ENCODE results near the gene WDR7. TPM values are rescaled to one million over a fixed set of nuclear protein-coding genes. Genes with fewer than 3 reads are reported as not detected.

WDR7 gene
- total RNA-seq, 1 donor: 30.7 TPM

DNA sequence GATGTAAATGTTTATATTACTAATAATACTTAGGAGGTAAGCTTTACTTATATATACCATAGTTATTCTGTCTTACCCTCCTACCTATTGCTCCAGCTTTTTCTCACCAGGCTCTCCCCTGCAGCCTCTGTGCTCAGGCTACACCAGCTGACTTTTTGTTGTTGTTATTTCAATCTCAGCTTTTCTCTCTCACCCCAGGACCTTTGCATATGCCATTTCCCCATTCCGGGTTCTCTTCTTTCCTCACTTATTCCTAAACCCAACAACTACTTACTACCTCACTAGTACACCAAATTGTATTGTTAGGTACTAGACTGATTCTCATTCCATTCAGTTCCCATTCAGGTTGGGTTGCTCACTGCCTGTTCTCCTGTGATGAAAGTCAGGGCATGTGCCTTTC lies 339.5 kb downstream of the WDR7 start:
- DNase-seq (ENCODE audit: low read depth): no peak
- no peak overlapping the region for H3K4me3 ChIP-seq (ENCODE audit: low read depth, low read length)
- TF ChIP-seq, protein P1, sequence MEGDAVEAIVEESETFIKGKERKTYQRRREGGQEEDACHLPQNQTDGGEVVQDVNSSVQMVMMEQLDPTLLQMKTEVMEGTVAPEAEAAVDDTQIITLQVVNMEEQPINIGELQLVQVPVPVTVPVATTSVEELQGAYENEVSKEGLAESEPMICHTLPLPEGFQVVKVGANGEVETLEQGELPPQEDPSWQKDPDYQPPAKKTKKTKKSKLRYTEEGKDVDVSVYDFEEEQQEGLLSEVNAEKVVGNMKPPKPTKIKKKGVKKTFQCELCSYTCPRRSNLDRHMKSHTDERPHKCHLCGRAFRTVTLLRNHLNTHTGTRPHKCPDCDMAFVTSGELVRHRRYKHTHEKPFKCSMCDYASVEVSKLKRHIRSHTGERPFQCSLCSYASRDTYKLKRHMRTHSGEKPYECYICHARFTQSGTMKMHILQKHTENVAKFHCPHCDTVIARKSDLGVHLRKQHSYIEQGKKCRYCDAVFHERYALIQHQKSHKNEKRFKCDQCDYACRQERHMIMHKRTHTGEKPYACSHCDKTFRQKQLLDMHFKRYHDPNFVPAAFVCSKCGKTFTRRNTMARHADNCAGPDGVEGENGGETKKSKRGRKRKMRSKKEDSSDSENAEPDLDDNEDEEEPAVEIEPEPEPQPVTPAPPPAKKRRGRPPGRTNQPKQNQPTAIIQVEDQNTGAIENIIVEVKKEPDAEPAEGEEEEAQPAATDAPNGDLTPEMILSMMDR (IDR thresholded peaks at IDR 0.05; ENCODE audit: insufficient read depth, low read depth, low read length): no peak

DNA sequence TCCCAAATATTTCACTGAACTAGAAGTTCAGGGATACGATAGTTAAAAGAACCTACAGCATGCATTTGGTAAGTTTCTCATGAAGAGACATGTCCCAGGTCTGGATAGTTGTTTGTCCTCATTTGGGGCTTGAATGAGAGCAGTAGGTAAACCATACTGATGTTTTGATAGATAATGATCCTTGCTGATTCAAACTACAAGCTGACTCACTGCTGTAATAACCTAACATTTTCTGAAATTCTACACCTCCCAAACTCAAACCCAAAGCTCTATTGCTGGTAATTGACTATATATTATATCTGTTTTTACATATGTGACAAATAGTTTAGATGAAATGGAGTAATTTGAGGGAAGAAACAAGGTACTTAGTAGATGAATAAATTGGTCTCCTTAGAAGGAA lies 341.6 kb downstream of the WDR7 start:
- TF ChIP-seq, protein P1 (IDR thresholded peaks at IDR 0.05; ENCODE audit: insufficient read depth, low read depth, low read length): no peak

DNA sequence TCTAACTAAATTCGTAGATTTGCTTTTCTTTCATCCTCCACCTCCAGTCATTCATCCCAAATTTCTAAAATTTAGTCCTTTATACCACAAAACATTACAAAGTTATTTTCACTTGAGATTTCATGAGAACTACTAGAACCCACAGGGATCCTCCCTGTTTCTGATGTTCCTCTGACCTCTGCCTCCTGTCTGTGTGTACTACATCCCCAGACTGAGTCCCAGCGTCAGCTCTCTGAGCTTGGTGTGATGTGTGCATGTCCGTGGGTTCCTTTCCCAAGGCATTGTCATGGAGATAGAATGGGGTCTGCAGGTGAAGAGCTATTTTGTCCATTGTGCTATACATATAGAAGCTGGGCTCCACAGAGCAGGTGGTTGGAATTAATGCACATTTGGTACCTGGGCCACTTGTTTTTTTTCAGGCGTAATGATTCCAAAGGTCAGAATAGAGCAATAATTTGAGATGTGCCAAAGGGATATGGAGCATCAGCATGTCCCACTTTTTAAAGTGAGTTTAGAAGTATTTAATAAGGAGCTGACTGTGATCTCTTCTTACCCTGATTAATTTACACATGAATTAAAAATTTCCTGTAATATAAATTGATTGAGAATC lies 344.5 kb downstream of the WDR7 start:
- DNase-seq (ENCODE audit: low read depth): no peak
- TF ChIP-seq, protein P1 (IDR thresholded peaks at IDR 0.05; ENCODE audit: insufficient read depth, low read depth, low read length): peak; percentile 16
- no peak overlapping the region for H3K4me3 ChIP-seq (ENCODE audit: low read depth, low read length)

More for the DNA sequence above, 341.6 kb downstream of the WDR7 start:
- H3K4me3 ChIP-seq (ENCODE audit: low read depth, low read length): no peak overlapping the region
- DNase-seq (ENCODE audit: low read depth): peak; percentile 13

DNA sequence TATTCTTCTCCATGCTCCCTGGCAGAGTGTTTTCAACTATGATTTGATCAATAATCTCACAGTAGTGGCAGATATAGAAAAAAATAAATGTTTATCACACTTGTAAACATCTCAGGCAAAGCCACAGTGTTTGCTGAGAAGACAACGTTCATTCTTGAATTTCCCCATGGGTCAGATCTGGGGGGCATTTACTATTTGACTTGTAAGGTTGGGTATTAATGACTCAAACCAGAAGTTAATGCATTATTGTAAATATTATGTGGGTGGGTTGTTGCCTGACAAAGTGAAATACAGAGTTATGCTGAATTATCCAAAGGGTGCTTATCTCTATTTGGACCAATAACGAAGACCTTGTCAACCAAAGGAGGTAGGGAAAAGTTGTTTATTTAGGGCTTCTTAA lies 346.0 kb downstream of the WDR7 start:
- TF ChIP-seq, protein P1 (IDR thresholded peaks at IDR 0.05; ENCODE audit: insufficient read depth, low read depth, low read length): no peak
- H3K4me3 ChIP-seq (ENCODE audit: low read depth, low read length): no peak overlapping the region
- DNase-seq (ENCODE audit: low read depth): no peak

DNA sequence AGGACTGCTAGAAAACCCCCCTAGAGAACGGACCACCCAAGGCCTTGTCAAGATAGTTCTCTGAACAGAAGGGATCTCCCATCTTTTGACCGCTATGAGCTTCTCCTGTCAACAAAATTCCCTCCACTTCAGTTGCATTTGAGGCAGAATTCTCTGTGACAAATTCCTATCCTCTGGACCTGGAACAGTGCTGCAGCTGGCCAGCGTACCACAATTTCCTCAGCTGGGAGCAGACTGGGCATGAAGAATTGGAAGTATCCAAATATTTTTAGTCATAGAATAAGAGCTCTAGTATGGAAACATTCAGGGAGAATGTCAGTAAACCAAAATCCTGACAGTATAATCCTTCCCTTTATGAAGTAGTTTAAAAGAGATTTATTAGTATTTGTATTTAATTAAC lies 348.7 kb downstream of the WDR7 start:
- TF ChIP-seq, protein P1 (IDR thresholded peaks at IDR 0.05; ENCODE audit: insufficient read depth, low read depth, low read length): no peak
- no peak overlapping the region for H3K4me3 ChIP-seq (ENCODE audit: low read depth, low read length)
- DNase-seq (ENCODE audit: low read depth): no peak

DNA sequence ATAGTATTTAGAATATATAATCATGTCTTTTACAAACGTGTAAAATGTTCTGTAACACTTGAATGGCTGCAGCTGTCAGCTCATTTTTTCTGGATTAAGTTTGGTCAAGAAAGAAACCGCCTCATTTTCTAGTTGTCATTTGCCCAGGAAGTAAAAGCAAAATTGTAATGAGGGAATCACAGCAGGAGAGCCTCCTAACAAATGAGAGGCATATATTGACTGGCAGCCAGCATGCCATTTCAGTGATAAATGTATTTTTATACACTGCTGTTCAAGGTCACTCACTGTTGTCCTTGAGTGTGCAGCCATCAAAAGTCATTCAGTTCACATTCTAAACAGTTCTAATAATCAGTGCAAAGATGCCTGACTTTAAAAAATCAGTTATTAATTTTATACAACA lies 351.5 kb downstream of the WDR7 start:
- DNase-seq (ENCODE audit: low read depth): no peak
- TF ChIP-seq, protein P1 (IDR thresholded peaks at IDR 0.05; ENCODE audit: insufficient read depth, low read depth, low read length): no peak
- no peak overlapping the region for H3K4me3 ChIP-seq (ENCODE audit: low read depth, low read length)

GRCh38 chr18:57003342-57003741 lies 352.2 kb downstream of the WDR7 start:
- TF ChIP-seq, protein P1 (IDR thresholded peaks at IDR 0.05; ENCODE audit: insufficient read depth, low read depth, low read length): no peak
- H3K4me3 ChIP-seq (ENCODE audit: low read depth, low read length): no peak overlapping the region
- no peak for DNase-seq (ENCODE audit: low read depth)

Data from fibroblast of villous mesenchyme (primary cell).